PC-9 (cell line): ENCODE data around the gene DOCK9. TPM values are rescaled to one million over a fixed set of nuclear protein-coding genes. Genes with fewer than 3 reads are reported as not detected.

Experiments used
- BruUV-seq: library from RNA; stranded (reverse); fragments of 400-500 nt; replicated peaks from 2 replicates; lab custom pipeline; 2021; lab: Mats Ljungman, UMichigan
- CTCF ChIA-PET: fragments of 300-600 bp; sonication (Branson Sonifier 250); formaldehyde crosslinking; loops from one replicate; lab custom pipeline; 2022; ENCODE audit warnings: antibody characterized with exemption; lab: Charles Lee
- POLR2A ChIA-PET: fragments of 300-600 bp; sonication (Branson Sonifier 250); formaldehyde crosslinking; loops from one replicate; lab custom pipeline; 2022; ENCODE audit warnings: antibody characterized with exemption; ENCODE audit not compliant: unreplicated experiment; lab: Charles Lee
- DNase-seq, 2 experiments: peaks; one replicate each; pipeline versions ENCODE4 v3.0.0 to v3.0.0-alpha.2; 2015 to 2022; ENCODE audit warnings: mixed read lengths in 1 of 2
- H2AFZ ChIP-seq: fragments of 200-600 bp; sonication (generic); 2 replicates; pipeline ENCODE4 v1.8.1; 2017; ENCODE audit warnings: antibody characterized with exemption
- H3F3A ChIP-seq: fragments of 200-600 bp; sonication (generic); 2 replicates; pipeline ENCODE4 v1.8.1; 2017; ENCODE audit warnings: antibody characterized with exemption, mild to moderate bottlenecking, low read depth; ENCODE audit not compliant: insufficient read depth
- H3K27ac ChIP-seq: fragments of 200-600 bp; sonication (generic); 2 replicates; pipeline ENCODE4 v1.6.1; 2016; ENCODE audit warnings: mixed run types
- H3K27me3 ChIP-seq: fragments of 200-600 bp; sonication (generic); 2 replicates; pipeline ENCODE4 v1.6.1; 2016; ENCODE audit warnings: low read depth, mixed run types; ENCODE audit not compliant: insufficient read depth
- H3K36me3 ChIP-seq: fragments of 200-600 bp; sonication (generic); 2 replicates; pipeline ENCODE4 v1.6.1; 2016; ENCODE audit warnings: low read depth, mixed run types
- H3K4me1 ChIP-seq: fragments of 200-600 bp; sonication (generic); replicated peaks from 2 replicates; pipeline ENCODE4 v1.6.1; 2016; ENCODE audit warnings: mixed run types; ENCODE audit not compliant: insufficient read depth
- H3K4me2 ChIP-seq: fragments of 200-600 bp; sonication (generic); 2 replicates; pipeline ENCODE4 v1.6.1; 2017; ENCODE audit warnings: mixed run types
- H3K4me3 ChIP-seq: fragments of 200-600 bp; sonication (generic); 2 replicates; pipeline ENCODE4 v1.6.1; 2016; ENCODE audit warnings: mixed run types
- H3K79me2 ChIP-seq: fragments of 200-600 bp; sonication (generic); 2 replicates; pipeline ENCODE4 v1.6.1; 2017; ENCODE audit warnings: low read depth, mixed run types
- H3K9me2 ChIP-seq: fragments of 200-600 bp; sonication (generic); 2 replicates; pipeline ENCODE4 v1.8.1; 2017; ENCODE audit warnings: mild to moderate bottlenecking; ENCODE audit not compliant: insufficient read depth
- H3K9me3 ChIP-seq: fragments of 200-600 bp; sonication (generic); 2 replicates; pipeline ENCODE4 v1.8.1; 2016; ENCODE audit warnings: low read depth; ENCODE audit not compliant: insufficient read depth
- H4K20me1 ChIP-seq: fragments of 200-600 bp; sonication (generic); 2 replicates; pipeline ENCODE4 v1.8.1; 2017; ENCODE audit not compliant: insufficient read depth
- EZH2 ChIP-seq: fragments of 200-600 bp; sonication (generic); IDR thresholded peaks from 2 replicates; pipeline ENCODE4 v1.8.0; 2017; ENCODE audit warnings: antibody characterized with exemption, low read depth
- intact Hi-C: fragments of 100-400 bp; cut with micrococcal nuclease; formaldehyde crosslinking; loops from one replicate; pipeline ENCODE4 v1.10.0; 2022; ENCODE audit not compliant: unreplicated experiment
- total RNA-seq: library from RNA; stranded (reverse); gene quantifications from 2 replicates; pipeline ENCODE4 v1.2.3, GENCODE V29; 2021
- TF ChIP-seq, protein P1 (sequence below): fragments of 200-600 bp; sonication (generic); conservative IDR thresholded peaks from 2 replicates; pipeline ENCODE4 v1.6.1; 2017; ENCODE audit warnings: mixed run types, antibody characterized with exemption, mild to moderate bottlenecking, moderate library complexity

The DOCK9 gene
- total RNA-seq, 1 experiment from 2014 or later = 69.5 TPM

DNA sequence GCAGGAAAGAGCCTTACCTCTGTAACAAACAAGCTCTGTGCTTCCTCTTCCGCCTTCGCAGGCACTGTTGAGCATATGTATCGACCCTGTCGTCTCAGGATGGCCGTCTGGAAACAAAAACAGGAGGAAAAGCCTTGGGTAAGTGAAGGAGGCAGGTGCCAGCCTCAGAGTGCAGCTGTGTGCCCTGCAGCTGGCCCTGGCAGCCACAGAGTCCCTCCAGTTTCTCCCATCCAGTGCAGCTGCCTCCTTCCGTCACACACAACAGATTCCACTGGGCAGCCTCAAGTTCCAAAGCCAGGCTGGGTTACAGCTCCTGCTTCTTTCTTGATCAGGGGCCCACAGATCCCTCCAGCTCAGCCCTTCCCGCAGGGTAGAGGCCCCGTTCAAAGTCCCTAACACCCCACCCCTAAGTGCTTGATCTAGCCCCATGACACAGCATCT, 47.7 kb downstream of the DOCK9 start:
- BruUV-seq = no TSS peak
- TF ChIP-seq, protein P1, sequence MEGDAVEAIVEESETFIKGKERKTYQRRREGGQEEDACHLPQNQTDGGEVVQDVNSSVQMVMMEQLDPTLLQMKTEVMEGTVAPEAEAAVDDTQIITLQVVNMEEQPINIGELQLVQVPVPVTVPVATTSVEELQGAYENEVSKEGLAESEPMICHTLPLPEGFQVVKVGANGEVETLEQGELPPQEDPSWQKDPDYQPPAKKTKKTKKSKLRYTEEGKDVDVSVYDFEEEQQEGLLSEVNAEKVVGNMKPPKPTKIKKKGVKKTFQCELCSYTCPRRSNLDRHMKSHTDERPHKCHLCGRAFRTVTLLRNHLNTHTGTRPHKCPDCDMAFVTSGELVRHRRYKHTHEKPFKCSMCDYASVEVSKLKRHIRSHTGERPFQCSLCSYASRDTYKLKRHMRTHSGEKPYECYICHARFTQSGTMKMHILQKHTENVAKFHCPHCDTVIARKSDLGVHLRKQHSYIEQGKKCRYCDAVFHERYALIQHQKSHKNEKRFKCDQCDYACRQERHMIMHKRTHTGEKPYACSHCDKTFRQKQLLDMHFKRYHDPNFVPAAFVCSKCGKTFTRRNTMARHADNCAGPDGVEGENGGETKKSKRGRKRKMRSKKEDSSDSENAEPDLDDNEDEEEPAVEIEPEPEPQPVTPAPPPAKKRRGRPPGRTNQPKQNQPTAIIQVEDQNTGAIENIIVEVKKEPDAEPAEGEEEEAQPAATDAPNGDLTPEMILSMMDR = no peak
- TF ChIP-seq EZH2 = no peak
- POLR2A ChIA-PET = no interaction called here
- H3K4me3 ChIP-seq = no peak overlapping the region
- H3K4me1 ChIP-seq = peaks cover 8% of the 10 kb centered on the region; the same call in 1 of the 2 replicates
- DNase-seq = peak in 1 of 2 experiments; percentile 9
- no peak overlapping the region for H3K27ac ChIP-seq
- no peaks in the 10 kb centered on the region for H4K20me1 ChIP-seq
- no peak overlapping the region for H2AFZ ChIP-seq
- H3F3A ChIP-seq = peaks cover 5% of the 10 kb centered on the region; the same call in 1 of the 2 replicates
- H3K4me2 ChIP-seq = no peak overlapping the region
- CTCF ChIA-PET = no interaction called here
- peaks cover 9% of the 10 kb centered on the region for H3K36me3 ChIP-seq
- peaks cover 8% of the 10 kb centered on the region; the same call in 1 of the 2 replicates for H3K9me3 ChIP-seq
- H3K9me2 ChIP-seq = no peaks in the 10 kb centered on the region
- intact Hi-C loops = no loop called here
- H3K79me2 ChIP-seq = no peaks in the 10 kb centered on the region
- no peaks in the 10 kb centered on the region for H3K27me3 ChIP-seq

DNA sequence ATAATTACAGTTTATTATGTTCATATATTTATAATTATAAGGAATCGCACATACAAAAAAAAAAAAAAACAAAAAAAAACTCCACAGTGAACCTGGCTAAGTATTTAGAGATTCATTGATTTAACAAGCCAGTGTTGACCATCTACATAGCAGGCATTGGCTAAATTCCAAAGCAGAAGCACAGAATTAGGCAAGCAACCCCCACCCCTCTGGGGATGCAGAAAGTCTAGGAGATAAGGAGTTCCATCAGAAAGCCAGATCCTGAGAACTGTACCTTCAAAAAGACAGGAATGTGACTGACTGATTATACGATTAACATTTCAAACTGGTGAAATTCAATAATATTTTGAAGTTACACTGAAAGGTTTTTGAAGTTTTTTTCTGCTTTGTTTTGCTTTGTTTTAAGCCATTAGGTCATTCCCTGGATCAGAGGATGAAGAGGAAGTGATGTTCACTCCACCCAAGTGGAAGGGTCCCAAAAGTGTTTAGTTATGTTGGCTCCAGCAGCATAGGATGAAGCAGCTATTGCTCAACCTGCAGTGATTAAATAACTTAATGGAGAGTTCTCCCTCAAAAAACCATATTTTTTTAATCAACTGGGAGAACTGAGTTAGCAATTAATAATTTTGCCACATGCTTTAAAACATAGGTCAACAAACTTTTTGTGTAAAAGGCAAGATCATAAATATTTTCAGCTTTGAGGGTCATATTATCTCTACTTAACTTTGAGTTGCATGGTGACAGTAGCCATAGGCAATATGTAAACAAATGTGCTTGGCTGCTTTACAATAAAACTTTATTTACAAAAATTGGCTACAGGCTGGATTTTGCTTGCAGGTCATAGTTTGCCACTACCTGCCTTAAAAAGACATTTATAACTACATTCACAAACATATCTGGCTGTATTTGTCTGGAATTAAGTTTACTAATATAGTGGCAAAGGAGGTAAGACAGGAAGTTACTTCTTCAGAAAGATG, 49.6 kb downstream of the DOCK9 start:
- ChIA-PET POLR2A (no interaction called here), CTCF (no interaction called here)
- H3K4me3 ChIP-seq = no peak overlapping the region
- intact Hi-C loops = no loop called here
- peaks cover 8% of the 10 kb centered on the region; the same call in 1 of the 2 replicates for H3K4me1 ChIP-seq
- no peaks in the 10 kb centered on the region for H4K20me1 ChIP-seq
- no peaks in the 10 kb centered on the region for H3K9me2 ChIP-seq
- BruUV-seq = no TSS peak
- TF ChIP-seq EZH2 = no peak
- TF ChIP-seq, protein P1 = no peak
- peaks cover 5% of the 10 kb centered on the region; the same call in 1 of the 2 replicates for H3F3A ChIP-seq
- DNase-seq = no peak
- H3K79me2 ChIP-seq = no peaks in the 10 kb centered on the region
- H3K27ac ChIP-seq = no peak overlapping the region
- H3K27me3 ChIP-seq = no peaks in the 10 kb centered on the region
- H3K4me2 ChIP-seq = no peak overlapping the region
- no peak overlapping the region for H2AFZ ChIP-seq
- no peaks in the 10 kb centered on the region for H3K9me3 ChIP-seq
- H3K36me3 ChIP-seq = peaks cover 3% of the 10 kb centered on the region; the same call in 1 of the 2 replicates

DNA sequence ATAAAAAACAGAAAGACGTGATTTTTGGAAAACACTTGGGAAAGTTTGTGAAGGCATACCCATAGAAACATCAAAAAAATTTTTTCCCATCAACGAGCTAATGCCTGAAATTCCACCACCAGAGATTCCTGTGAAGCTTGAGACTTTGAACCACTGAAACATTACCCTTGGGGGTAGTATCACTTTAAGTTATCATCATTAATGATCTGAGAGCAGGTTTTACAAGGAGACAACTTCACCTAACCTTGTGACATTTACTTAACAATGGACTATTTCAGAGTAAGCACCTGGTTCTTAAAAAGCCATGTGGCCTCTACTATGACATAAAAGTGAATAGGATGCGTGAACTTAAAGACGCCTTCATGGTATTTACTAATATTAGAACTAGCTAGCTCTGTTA, 51.9 kb downstream of the DOCK9 start:
- ChIA-PET CTCF (no interaction called here), POLR2A (no interaction called here)
- H2AFZ ChIP-seq = no peak overlapping the region
- DNase-seq = peak in 1 of 2 experiments; percentile 50
- H3K27ac ChIP-seq = peak overlapping the region; percentile 29
- peaks cover 5% of the 10 kb centered on the region; the same call in 1 of the 2 replicates for H3F3A ChIP-seq
- intact Hi-C loops = no loop called here
- no peaks in the 10 kb centered on the region for H4K20me1 ChIP-seq
- H3K4me1 ChIP-seq = peaks cover 8% of the 10 kb centered on the region; the same call in 1 of the 2 replicates
- H3K36me3 ChIP-seq = peaks cover 9% of the 10 kb centered on the region
- no peaks in the 10 kb centered on the region for H3K9me3 ChIP-seq
- no peak overlapping the region for H3K4me2 ChIP-seq
- BruUV-seq = no TSS peak
- no peaks in the 10 kb centered on the region for H3K9me2 ChIP-seq
- H3K27me3 ChIP-seq = no peaks in the 10 kb centered on the region
- H3K79me2 ChIP-seq = no peaks in the 10 kb centered on the region
- TF ChIP-seq, protein P1 = no peak
- TF ChIP-seq EZH2 = no peak
- no peak overlapping the region for H3K4me3 ChIP-seq
